ENCODE data around the gene ZNF428. TPM values are rescaled to one million over a fixed set of nuclear protein-coding genes. Genes with fewer than 3 reads are reported as not detected.

ZNF428 gene
- total and polyA plus RNA-seq, 4 donors = 27.9 to 95.3 (median 46.2) TPM

GRCh38 chr19:43622070-43622469, 2.6 kb upstream of the ZNF428 start:
- Histone ChIP-seq H3K4me1 (ENCODE audit: control insufficient read depth in 5 of 5, insufficient read depth in 5 of 5, low read length in 5 of 5) (peaks cover 0 to 15% (median 6%) of the 10 kb centered on the region in 5 donors), H3K9ac (ENCODE audit: insufficient read depth in 1 of 2, low read length in 2 of 2) (no peak overlapping the region), H3K27ac (ENCODE audit: low read depth in 1 of 2, low read length in 1 of 2) (no peak overlapping the region), H3K36me3 (ENCODE audit: control insufficient read depth in 4 of 4, insufficient read depth in 4 of 4, low read length in 4 of 4) (no peaks in the 10 kb centered on the region), H3K4me3 (no peak overlapping the region), H3K27me3 (ENCODE audit: control insufficient read depth in 3 of 3, insufficient read depth in 3 of 3, low read length in 2 of 3) (no peaks in the 10 kb centered on the region), H3K9me3 (ENCODE audit: control insufficient read depth in 4 of 4, insufficient read depth in 3 of 4, low read length in 3 of 4) (peaks cover 0 to 1% (median 0%) of the 10 kb centered on the region in 4 donors)
- TF ChIP-seq, protein P1, sequence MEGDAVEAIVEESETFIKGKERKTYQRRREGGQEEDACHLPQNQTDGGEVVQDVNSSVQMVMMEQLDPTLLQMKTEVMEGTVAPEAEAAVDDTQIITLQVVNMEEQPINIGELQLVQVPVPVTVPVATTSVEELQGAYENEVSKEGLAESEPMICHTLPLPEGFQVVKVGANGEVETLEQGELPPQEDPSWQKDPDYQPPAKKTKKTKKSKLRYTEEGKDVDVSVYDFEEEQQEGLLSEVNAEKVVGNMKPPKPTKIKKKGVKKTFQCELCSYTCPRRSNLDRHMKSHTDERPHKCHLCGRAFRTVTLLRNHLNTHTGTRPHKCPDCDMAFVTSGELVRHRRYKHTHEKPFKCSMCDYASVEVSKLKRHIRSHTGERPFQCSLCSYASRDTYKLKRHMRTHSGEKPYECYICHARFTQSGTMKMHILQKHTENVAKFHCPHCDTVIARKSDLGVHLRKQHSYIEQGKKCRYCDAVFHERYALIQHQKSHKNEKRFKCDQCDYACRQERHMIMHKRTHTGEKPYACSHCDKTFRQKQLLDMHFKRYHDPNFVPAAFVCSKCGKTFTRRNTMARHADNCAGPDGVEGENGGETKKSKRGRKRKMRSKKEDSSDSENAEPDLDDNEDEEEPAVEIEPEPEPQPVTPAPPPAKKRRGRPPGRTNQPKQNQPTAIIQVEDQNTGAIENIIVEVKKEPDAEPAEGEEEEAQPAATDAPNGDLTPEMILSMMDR (IDR thresholded peaks at IDR 0.05; ENCODE audit: control extremely low read depth, extremely low read depth) = no peak
- DNase-seq (no peak), ATAC-seq (ENCODE audit: insufficient read depth, low FRiP score) (no peak)
- 76 to 90% methylated on average over 4 of the region's 4 CpGs for WGBS, 2 donors

DNA sequence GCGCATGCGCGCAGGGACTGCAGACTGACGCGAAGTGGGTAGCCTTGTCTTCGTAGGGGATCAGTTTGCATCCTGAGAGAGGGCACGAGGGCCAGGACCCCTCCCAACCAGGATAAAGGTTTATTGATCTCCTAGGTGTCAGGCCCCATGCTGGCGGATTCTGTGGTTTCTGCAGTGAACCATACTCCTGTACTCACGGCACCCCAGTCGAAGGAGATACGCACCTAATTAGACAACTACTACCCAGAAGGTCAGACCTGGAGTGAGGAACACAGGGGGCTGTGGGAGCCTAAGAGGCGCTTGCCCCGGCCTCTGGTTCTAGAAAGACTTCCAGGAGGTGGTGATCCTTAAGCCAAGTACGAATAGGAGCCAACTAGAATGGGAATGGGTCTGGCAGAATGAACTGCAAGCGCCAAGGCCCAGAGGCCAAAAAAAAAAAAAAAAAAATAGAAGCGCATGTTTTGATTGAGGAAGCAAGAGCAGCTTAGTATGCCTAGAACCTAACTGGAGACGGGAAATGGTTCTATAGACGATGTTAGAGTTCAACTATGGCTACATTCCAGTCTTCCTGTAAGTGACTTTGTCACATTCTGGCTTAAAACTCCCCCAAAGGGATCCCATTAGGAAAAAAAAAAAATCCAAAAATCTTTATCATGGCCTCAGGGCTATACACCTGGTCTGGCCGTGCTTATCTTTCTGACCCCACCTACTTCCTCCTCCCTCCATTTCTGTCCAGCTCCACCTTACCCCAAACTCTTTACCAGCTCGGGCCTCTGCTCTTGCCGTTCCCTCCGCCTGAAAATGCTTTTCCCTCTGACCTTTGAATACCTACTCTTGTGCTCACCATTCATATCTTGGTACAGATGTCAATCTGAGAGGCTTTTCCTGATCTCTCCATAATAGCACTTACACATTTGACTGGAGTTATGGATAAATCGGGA, 902 bp upstream of the ZNF428 start:
- peak overlapping the region; percentile 97 to 99 for H3K27ac ChIP-seq (ENCODE audit: low read depth in 1 of 2, low read length in 1 of 2)
- WGBS, 2 donors = 45 to 51% methylated on average over 23 of the region's 23 CpGs
- no peak for ATAC-seq (ENCODE audit: insufficient read depth, low FRiP score)
- peak overlapping the region; percentile 87 for H3K4me3 ChIP-seq
- no peaks in the 10 kb centered on the region for H3K27me3 ChIP-seq (ENCODE audit: control insufficient read depth in 3 of 3, insufficient read depth in 3 of 3, low read length in 2 of 3)
- peak in 1 of 3 donors; percentile 38 for DNase-seq
- H3K36me3 ChIP-seq (ENCODE audit: control insufficient read depth in 4 of 4, insufficient read depth in 4 of 4, low read length in 4 of 4) = no peaks in the 10 kb centered on the region
- H3K9me3 ChIP-seq (ENCODE audit: control insufficient read depth in 4 of 4, insufficient read depth in 3 of 4, low read length in 3 of 4) = peaks cover 0 to 1% (median 0%) of the 10 kb centered on the region in 4 donors
- TF ChIP-seq, protein P1 (IDR thresholded peaks at IDR 0.05; ENCODE audit: control extremely low read depth, extremely low read depth) = no peak
- H3K4me1 ChIP-seq (ENCODE audit: control insufficient read depth in 5 of 5, insufficient read depth in 5 of 5, low read length in 5 of 5) = peaks cover 0 to 15% (median 2%) of the 10 kb centered on the region in 5 donors
- peak overlapping the region; percentile 67 to 72 for H3K9ac ChIP-seq (ENCODE audit: insufficient read depth in 1 of 2, low read length in 2 of 2)

DNA sequence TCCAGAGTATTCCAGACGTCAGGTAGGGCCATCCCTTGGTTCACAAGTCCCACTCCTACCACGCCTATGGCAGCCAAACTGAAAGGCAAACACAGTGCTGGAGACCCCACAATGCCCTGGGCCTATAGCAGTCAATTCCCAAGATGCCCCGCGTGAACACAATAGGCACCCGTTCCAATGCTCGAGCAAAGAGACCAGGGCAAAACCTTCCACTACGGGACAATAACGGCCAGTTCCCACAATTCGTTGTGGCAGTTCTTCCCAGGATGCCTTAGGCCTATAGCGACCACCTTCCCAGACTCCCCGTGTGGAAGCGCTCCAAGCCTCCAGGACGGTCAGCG, 538 bp downstream of the ZNF428 start:
- DNase-seq = peak; percentile 68 to 75 (median 69)
- Histone ChIP-seq H3K9me3 (ENCODE audit: control insufficient read depth in 4 of 4, insufficient read depth in 3 of 4, low read length in 3 of 4) (peaks cover 0 to 1% (median 0%) of the 10 kb centered on the region in 4 donors), H3K27me3 (ENCODE audit: control insufficient read depth in 3 of 3, insufficient read depth in 3 of 3, low read length in 2 of 3) (no peaks in the 10 kb centered on the region), H3K36me3 (ENCODE audit: control insufficient read depth in 4 of 4, insufficient read depth in 4 of 4, low read length in 4 of 4) (peaks cover 0 to 5% (median 1%) of the 10 kb centered on the region in 4 donors), H3K4me3 (peak overlapping the region; percentile 87), H3K4me1 (ENCODE audit: control insufficient read depth in 5 of 5, insufficient read depth in 5 of 5, low read length in 5 of 5) (peaks cover 0 to 15% (median 2%) of the 10 kb centered on the region in 5 donors), H3K9ac (ENCODE audit: insufficient read depth in 1 of 2, low read length in 2 of 2) (peak overlapping the region; percentile 62 to 82), H3K27ac (ENCODE audit: low read depth in 1 of 2, low read length in 1 of 2) (peak overlapping the region; percentile 97 to 99)
- 1% methylated on average over 14 of the region's 14 CpGs for WGBS, 2 donors
- TF ChIP-seq, protein P1 (IDR thresholded peaks at IDR 0.05; ENCODE audit: control extremely low read depth, extremely low read depth) = no peak
- peak; percentile 16 for ATAC-seq (ENCODE audit: insufficient read depth, low FRiP score)

All from lung (tissue), 12 donors.